SK-N-DZ (cell line): ENCODE results near the gene HSPB7.
"Not testable (repeated sequence)": the region's sequence is repeated elsewhere in the genome, so short reads cannot be mapped to it uniquely, and the experiment has no call there.

ENCODE experiments used
- DNase-seq: peaks from one replicate; pipeline ENCODE4 v3.0.0-alpha.2; 2015; ENCODE audit warnings: low spot score
- small RNA-seq, 2 experiments: library from RNA; depleted of rRNA; stranded (forward); fragments of <200 nt; gene quantifications; one replicate each; pipeline ENCODE3, GENCODE V24; 2014

The HSPB7 gene

DNA sequence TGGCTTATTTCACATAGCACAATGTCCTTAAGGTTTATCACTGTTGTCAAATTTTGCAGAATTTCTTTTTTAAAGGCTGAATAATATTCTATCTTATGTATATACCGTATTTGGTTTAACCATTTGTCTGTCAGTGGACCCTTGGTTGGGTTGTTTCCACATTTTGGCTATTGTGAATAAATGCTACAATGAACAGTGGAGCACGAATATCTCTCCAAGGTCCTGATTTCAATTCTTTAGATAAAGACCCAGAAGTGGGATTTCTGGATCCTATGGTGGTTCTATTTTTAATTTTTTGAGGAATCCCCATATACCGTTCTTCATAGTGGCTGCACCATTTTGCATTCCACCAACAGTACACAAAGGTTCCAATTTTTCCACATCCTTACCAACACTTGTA, 36.2 kb downstream of the HSPB7 start:
- DNase-seq = no peak

GRCh38 chr1:15977947-15978346, 39.9 kb downstream of the HSPB7 start:
- not testable (repeated sequence) for DNase-seq

GRCh38 chr1:15975805-15976680, 41.8 kb downstream of the HSPB7 start, which contains the start of gene ZBTB17:
TSS of gene ZBTB17 (minus strand) at chr1:15976101. CDS start at chr1:15948495, 27,606 bp downstream.
- DNase-seq = peak; percentile 88

DNA sequence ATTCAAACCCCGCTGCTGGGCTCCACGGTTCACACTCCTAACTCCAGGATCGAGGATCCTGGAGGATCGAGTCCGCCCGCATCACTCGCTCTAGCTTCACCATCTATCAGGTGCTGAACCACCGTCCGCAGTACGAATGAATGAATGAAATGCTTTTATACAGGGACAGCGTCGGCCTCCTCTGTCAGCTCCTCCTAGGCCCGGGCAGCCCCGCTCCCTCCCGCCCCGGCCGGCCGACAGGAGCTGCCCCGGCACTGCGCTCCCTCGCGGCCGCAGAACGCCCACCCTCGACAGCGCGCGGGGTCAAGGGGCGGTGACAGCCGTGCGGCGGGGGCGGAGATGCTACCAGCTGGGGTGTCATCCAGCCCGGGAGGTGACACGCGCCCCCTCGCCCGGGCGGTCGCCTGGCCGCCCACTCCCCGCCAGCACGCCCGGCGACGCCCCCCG, 42.5 kb downstream of the HSPB7 start:
- peak; percentile 57 for DNase-seq

GRCh38 chr1:15974855-15975254, 43.0 kb downstream of the HSPB7 start:
- DNase-seq = no peak

- no peak for DNase-seq
Observed at GRCh38 chr1:15973772-15974171, 44.1 kb downstream of the HSPB7 start.

GRCh38 chr1:15972409-15972808, 45.4 kb downstream of the HSPB7 start:
- DNase-seq = no peak

DNA sequence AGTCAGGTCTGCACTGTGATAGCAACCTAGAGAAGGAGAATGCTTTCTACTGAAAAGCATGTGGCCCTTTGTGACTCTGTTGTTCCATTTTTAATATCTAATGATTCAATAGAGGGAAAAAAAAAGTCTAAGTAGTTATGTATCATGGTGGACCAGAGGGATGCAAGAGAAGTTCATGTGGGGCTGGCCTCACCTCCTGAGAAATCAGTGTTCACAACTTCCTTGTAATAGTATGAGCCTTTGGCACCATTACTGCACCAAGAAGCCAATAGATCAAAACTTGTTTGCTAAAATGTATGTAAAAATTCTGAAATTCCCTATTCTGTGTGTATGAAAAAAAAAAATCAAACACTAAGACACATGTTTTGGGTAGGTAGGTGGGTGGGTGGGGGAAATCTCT, 46.9 kb downstream of the HSPB7 start:
- DNase-seq = no peak

DNA sequence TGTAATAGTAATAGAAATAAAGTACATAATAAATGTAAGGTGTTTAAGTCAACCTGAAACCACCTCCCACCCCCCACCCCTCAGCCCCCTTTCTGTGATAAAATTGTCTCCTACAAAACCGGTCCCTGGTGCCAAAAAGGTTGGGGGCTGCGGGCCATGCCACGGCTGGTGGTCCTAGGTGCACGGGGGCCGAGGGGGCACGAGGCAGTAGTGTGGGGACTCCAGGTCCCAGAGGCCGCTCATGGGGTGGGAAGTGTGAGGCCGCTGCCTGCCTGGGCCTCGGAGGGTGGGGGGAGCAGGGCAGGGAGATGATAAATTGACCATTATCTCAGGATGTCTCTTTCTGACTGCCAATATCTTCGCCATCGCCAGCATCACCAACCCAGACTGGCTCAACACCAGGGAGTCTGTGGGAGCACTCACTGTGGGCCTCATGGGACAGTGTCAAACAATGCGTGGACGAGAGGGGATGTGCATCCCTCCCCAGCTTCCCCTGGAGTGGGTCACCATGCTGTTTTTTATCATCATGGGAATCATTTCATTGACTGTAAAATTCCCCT, 48.4 kb downstream of the HSPB7 start:
- DNase-seq = no peak

- DNase-seq = no peak
Observed at GRCh38 chr1:15968172-15968571, 49.7 kb downstream of the HSPB7 start.

GRCh38 chr1:15966956-15967344, 50.9 kb downstream of the HSPB7 start:
- no peak for DNase-seq

GRCh38 chr1:15966081-15966955, 51.5 kb downstream of the HSPB7 start:
- no peak for DNase-seq

GRCh38 chr1:15965228-15965767, 52.5 kb downstream of the HSPB7 start:
- DNase-seq = no peak

Small RNA genes lying within 50 kb of the gene (small RNA-seq; reads per million reads assigned to genes)
- gene AL355994.1 = 0 reads per million in 2 experiments
- 0 reads per million in 2 experiments for gene AL355994.5
